ENCODE results near the gene AP1M1. TPM values are rescaled to one million over a fixed set of nuclear protein-coding genes. Genes with fewer than 3 reads are reported as not detected.
"Not testable (repeated sequence)": the region's sequence is repeated elsewhere in the genome, so short reads cannot be mapped to it uniquely, and the experiment has no call there.

AP1M1 gene
- total RNA-seq, 2 donors from 2014 or later = 54.8 to 70.2 TPM

- Histone ChIP-seq H3K4me1 (peaks cover 0 to 59% of the 10 kb centered on the region in 2 donors), H3K27me3 (no peaks in the 10 kb centered on the region), H3K9me3 (no peaks in the 10 kb centered on the region), H3K36me3 (no peaks in the 10 kb centered on the region), H3K4me3 (peak overlapping the region; percentile 10 to 40), H3K27ac (peak overlapping the region; percentile 95 to 97)
- peak; percentile 94 for DNase-seq (ENCODE audit: low spot score)
- TF ChIP-seq CTCF (IDR thresholded peaks at IDR 0.05) = no peak
Measured at GRCh38 chr19:16283210-16284061, 85.7 kb downstream of the AP1M1 start.

- TF ChIP-seq CTCF (IDR thresholded peaks at IDR 0.05) = no peak
- no peaks in the 10 kb centered on the region for H3K27me3 ChIP-seq
- no peaks in the 10 kb centered on the region for H3K36me3 ChIP-seq
- H3K9me3 ChIP-seq = no peaks in the 10 kb centered on the region
- H3K4me3 ChIP-seq = no peak overlapping the region
- DNase-seq (ENCODE audit: low spot score) = no peak
- H3K4me1 ChIP-seq = peaks cover 0 to 58% of the 10 kb centered on the region in 2 donors
- peak overlapping the region; percentile 95 to 97 for H3K27ac ChIP-seq
Measured at GRCh38 chr19:16284505-16284904, 86.8 kb downstream of the AP1M1 start.

- not testable (repeated sequence) for DNase-seq (ENCODE audit: low spot score); H3K9me3 ChIP-seq; H3K36me3 ChIP-seq; H3K4me3 ChIP-seq; H3K27me3 ChIP-seq
- H3K4me1 ChIP-seq = peaks cover 0 to 55% of the 10 kb centered on the region in 2 donors
- peak overlapping the region; percentile 95 to 97 for H3K27ac ChIP-seq
Measured at GRCh38 chr19:16285079-16285478, 87.4 kb downstream of the AP1M1 start.

DNA sequence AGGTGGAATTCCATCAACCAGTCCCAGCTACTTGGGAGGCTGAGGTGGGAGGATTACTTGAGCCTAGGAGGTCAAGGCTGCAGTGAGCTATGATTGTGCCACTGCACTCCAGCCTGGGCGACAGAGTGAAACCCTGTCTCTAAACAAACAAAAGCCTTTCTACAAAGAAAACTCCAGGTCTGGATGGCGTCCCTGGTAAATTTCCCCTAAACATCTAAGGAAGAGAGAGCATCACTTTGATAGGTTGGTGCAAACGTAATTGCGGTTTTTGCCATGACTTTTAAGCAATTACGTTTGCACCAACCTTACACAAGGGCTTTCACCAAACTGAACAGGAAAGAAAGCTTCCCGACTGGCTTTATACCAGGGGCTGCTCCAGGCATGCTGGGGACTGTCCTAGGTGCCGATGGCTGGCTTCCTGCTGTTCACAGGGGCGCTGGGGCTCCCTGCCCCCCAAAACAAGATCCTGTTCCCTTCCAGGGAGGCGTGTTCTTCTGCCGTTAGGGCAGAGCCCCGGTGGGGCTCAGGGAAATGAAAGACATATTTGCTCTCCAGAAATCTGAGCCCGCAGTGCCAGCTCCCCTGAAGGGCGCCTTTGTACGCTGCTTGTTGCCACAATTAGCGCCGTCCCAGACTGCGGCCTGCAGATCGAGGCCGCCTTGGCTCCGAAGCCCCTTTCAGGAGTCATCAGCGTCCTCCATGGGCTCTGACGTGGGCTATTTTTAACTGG lies 88.2 kb downstream of the AP1M1 start:
- H3K36me3 ChIP-seq = no peaks in the 10 kb centered on the region
- no peak overlapping the region for H3K4me3 ChIP-seq
- peaks cover 0 to 62% of the 10 kb centered on the region in 2 donors for H3K4me1 ChIP-seq
- H3K27ac ChIP-seq = peak overlapping the region; percentile 95 to 97
- no peaks in the 10 kb centered on the region for H3K9me3 ChIP-seq
- no peaks in the 10 kb centered on the region for H3K27me3 ChIP-seq
- TF ChIP-seq CTCF (IDR thresholded peaks at IDR 0.05) = no peak
- no peak for DNase-seq (ENCODE audit: low spot score)

DNA sequence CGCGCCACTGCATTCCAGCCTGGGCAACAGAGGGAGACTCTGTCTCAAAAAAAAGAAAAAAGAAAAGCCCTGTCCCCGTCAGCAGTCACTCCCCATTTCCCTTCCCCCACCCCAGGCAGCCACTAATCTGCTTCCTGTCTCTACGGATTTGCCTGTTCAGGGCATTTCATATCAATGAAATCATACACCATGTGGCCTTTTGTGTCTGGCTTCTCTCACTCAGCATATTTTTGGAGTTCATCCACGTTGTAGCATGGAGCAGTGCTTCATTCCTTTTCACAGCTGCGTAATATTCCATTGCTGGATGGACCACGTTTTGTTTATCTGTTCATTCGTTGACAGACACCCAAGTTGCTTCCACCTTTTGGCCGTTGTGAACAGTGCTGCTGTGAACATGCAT lies 90.8 kb downstream of the AP1M1 start:
- Histone ChIP-seq H3K36me3 (no peaks in the 10 kb centered on the region), H3K9me3 (no peaks in the 10 kb centered on the region), H3K27ac (no peak overlapping the region), H3K27me3 (no peaks in the 10 kb centered on the region), H3K4me1 (peaks cover 0 to 69% of the 10 kb centered on the region in 2 donors), H3K4me3 (no peak overlapping the region)
- no peak for DNase-seq (ENCODE audit: low spot score)
- TF ChIP-seq CTCF (IDR thresholded peaks at IDR 0.05) = no peak

GRCh38 chr19:16289594-16289993 lies 91.9 kb downstream of the AP1M1 start:
- H3K4me1 ChIP-seq = peaks cover 0 to 67% of the 10 kb centered on the region in 2 donors
- DNase-seq (ENCODE audit: low spot score) = no peak
- H3K36me3 ChIP-seq = no peaks in the 10 kb centered on the region
- H3K27me3 ChIP-seq = no peaks in the 10 kb centered on the region
- no peak for TF ChIP-seq CTCF (IDR thresholded peaks at IDR 0.05)
- H3K9me3 ChIP-seq = no peaks in the 10 kb centered on the region
- no peak overlapping the region for H3K4me3 ChIP-seq
- no peak overlapping the region for H3K27ac ChIP-seq

All from right atrium auricular region (tissue), 2 donors.